Heart left ventricle (tissue), 16 donors: ENCODE results near the gene MARK4. TPM values are rescaled to one million over a fixed set of nuclear protein-coding genes. Genes with fewer than 3 reads are reported as not detected.

Experiments
- ATAC-seq, 4 donors: fragments of 200-7000 bp; cut with Tn5 transposase; one replicate each; pipeline ENCODE4 v1.9.1; 2020 to 2022; ENCODE audit warnings: moderate library complexity in 4 of 4, mild to moderate bottlenecking in 3 of 4, moderate number of reproducible peaks in 1 of 4
- DNase-seq, 5 donors: peaks; one replicate each; pipeline ENCODE4 v3.0.0-alpha.2; 2020
- H3K27ac ChIP-seq, 12 donors: fragments of 200-600 bp; sonication (generic) in 4 of 12; one replicate each; pipeline versions ENCODE4 v1.5.0 to v1.8.0; 2016 to 2022; ENCODE audit warnings: mild to moderate bottlenecking in 2 of 12
- H3K27me3 ChIP-seq, 9 donors: fragments of 200-600 bp; sonication (generic) in 2 of 9; one replicate each; pipeline versions ENCODE4 v1.5.1 to v1.8.0; 2016 to 2022; ENCODE audit warnings: mild to moderate bottlenecking in 3 of 9
- H3K36me3 ChIP-seq, 9 donors: fragments of 200-600 bp; sonication (generic) in 2 of 9; one replicate each; pipeline versions ENCODE4 v1.5.0 to v1.8.0; 2018 to 2022; ENCODE audit warnings: mild to moderate bottlenecking in 2 of 9
- H3K4me1 ChIP-seq, 12 donors: fragments of 200-600 bp; sonication (generic) in 4 of 12; one replicate each; pipeline versions ENCODE4 v1.5.0 to v1.8.0; 2016 to 2022; ENCODE audit warnings: mild to moderate bottlenecking in 3 of 12
- H3K4me3 ChIP-seq, 12 donors: fragments of 200-600 bp; sonication (generic) in 4 of 12; one replicate each; pipeline versions ENCODE4 v1.5.0 to v1.8.0; 2017 to 2022; ENCODE audit warnings: mild to moderate bottlenecking in 9 of 12, moderate library complexity in 4 of 12
- H3K9me3 ChIP-seq, 12 donors: fragments of 200-600 bp; sonication (generic) in 4 of 12; one replicate each; pipeline versions ENCODE4 v1.5.0 to v1.8.0; 2016 to 2022; ENCODE audit warnings: mild to moderate bottlenecking in 1 of 12
- CTCF ChIP-seq, 12 donors: fragments of 200-600 bp; sonication (generic) in 4 of 12; IDR thresholded peaks; one replicate each; pipeline versions ENCODE4 v1.5.0 to v1.8.0; 2018 to 2022; ENCODE audit warnings: antibody characterized with exemption in 12 of 12, mild to moderate bottlenecking in 5 of 12
- POLR2A ChIP-seq, 2 donors: fragments of 450-650 bp; IDR thresholded peaks; one replicate each; pipeline ENCODE4 v1.6.1; 2017; ENCODE audit warnings: antibody characterized with exemption in 2 of 2, mild to moderate bottlenecking in 2 of 2, moderate library complexity in 2 of 2
- WGBS, 4 donors: extraction: QIAGEN DNeasy Blood & Tissue Kit in 2 of 4; methylation state at CpG; one replicate each; pipeline versions ENCODE4 v1.1.5 to v1.1.7; 2013 to 2018; 5-methylcytosine and 5-hydroxymethylcytosine counted together
- intact Hi-C, 10 donors: fragments of 100-400 bp; cut with DNase I; formaldehyde crosslinking; loops; one replicate each; pipeline versions ENCODE4 v1.11.1 to v1.14.2; 2022
- polyA plus RNA-seq, 2 donors: library from polyadenylated mRNA; stranded (reverse); fragments of 200-250 nt; gene quantifications; one replicate each; pipeline ENCODE4 v1.2.3, GENCODE V29; 2013
- total RNA-seq, 9 donors: library from RNA; depleted of rRNA in 2 of 9; stranded (reverse); fragments of >200 nt in 2 of 9; fragmentation: NEBNext Ultra II Directional in 3 of 9; extraction: Animal tissue kit (Norgen Biotek cat#: 25700) in 3 of 9; gene quantifications; one replicate each; pipeline versions ENCODE4 v1.1.0 to v1.2.4, GENCODE V29; 2016 to 2023
- donor health status: ischemic (EF 13 %, LVEDD 7.1; RV severe dilation, severe dysfunction).
- donor health status: healthy with polysubstance abuse.
- donor health status: DM: no; HTN: yes; CAD: no.
- donor health status: DM: no; HTN: no; CAD: no.
- donor health status: ischemic (EF 25% LVEDD 6.9; RV normal size, moderate dysfunction).
- donor health status: ischemic (EF 25% LVEDD 5.7; RV mildly dilated, moderate dysfunction).
- donor health status: healthy.
- donor health status: DM: yes; HTN: yes; CAD: no.
- donor health status: ischemic (EF 35%, LVEDD 5.7; RV mildly dilated, moderate dysfunction).
- donor health status: nonischemic (EF 11% LVEDD 7.7; RV severe dilation, severe dysfunction).
- donor health status: DM: yes; HTN: yes; CAD: no.
- donor health status: PGD.
- donor health status: ischemic (EF 29% LVEDD 5.4; RV normal size, mild dysfunction).
- donor health status: nonischemic (EF 23%, LVEDD 6.1; RV moderate dilation, normal function).

Gene MARK4
- total and polyA plus RNA-seq, 11 donors = 18.0 to 46.9 (median 28.6) TPM

DNA sequence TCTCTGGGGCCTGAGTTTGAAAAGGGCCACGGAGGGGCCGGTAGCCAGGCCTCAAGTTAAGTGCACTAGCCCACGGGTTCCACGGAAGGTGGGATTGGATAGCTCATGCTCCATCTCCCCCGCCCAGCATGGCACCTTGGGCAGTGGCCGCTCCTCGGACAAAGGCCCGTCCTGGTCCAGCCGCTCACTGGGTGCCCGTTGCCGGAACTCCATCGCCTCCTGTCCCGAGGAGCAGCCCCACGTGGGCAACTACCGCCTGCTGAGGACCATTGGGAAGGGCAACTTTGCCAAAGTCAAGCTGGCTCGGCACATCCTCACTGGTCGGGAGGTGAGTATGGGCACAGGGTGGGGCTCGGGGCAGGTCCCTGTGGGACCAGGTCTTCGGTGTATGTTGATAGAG is 7.8 kb downstream of the MARK4 start:
- Histone ChIP-seq H3K36me3 (peaks cover 0 to 21% (median 5%) of the 10 kb centered on the region in 9 donors), H3K27me3 (no peaks in the 10 kb centered on the region), H3K4me1 (peaks cover 0 to 7% (median 3%) of the 10 kb centered on the region in 12 donors), H3K9me3 (no peaks in the 10 kb centered on the region), H3K27ac (no peak overlapping the region), H3K4me3 (no peak overlapping the region)
- WGBS, 4 donors = 96 to 100% (median 97%) methylated on average over 7 to 19 of the region's 19 CpGs
- ATAC-seq (no peak), DNase-seq (no peak)
- no peak for TF ChIP-seq POLR2A (IDR thresholded peaks at IDR 0.05)
- TF ChIP-seq CTCF (IDR thresholded peaks at IDR 0.05) = no peak
- intact Hi-C loops = no loop called here

DNA sequence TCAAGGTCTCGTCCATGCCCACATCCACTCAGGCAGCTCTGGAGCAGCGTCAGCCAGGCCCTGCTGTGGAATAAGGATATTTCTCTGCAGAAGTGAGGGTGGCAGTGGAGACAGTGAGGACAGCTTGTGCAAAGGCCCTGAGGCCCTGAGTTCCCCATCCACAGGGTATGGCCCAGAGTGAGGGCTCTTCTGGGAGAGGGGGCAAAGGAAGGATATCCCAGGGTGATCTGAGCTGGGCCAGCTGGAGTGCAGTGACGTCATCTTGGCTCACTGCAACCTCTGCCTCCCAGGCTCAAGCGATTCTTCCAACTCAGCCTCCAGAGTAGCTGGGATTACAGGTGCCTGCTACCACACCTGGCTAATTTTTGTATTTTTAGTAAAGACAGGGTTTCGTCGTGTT is 11.5 kb downstream of the MARK4 start:
- Histone ChIP-seq H3K4me3 (no peak overlapping the region), H3K4me1 (no peaks in the 10 kb centered on the region), H3K36me3 (peaks cover 0 to 36% (median 17%) of the 10 kb centered on the region in 9 donors), H3K27ac (no peak overlapping the region), H3K27me3 (no peaks in the 10 kb centered on the region), H3K9me3 (no peaks in the 10 kb centered on the region)
- TF ChIP-seq POLR2A (IDR thresholded peaks at IDR 0.05) (no peak), CTCF (IDR thresholded peaks at IDR 0.05) (no peak)
- intact Hi-C loops = no loop called here
- no peak for DNase-seq
- WGBS, 4 donors = 85 to 97% (median 89%) methylated on average over 6 of the region's 6 CpGs
- ATAC-seq = no peak

DNA sequence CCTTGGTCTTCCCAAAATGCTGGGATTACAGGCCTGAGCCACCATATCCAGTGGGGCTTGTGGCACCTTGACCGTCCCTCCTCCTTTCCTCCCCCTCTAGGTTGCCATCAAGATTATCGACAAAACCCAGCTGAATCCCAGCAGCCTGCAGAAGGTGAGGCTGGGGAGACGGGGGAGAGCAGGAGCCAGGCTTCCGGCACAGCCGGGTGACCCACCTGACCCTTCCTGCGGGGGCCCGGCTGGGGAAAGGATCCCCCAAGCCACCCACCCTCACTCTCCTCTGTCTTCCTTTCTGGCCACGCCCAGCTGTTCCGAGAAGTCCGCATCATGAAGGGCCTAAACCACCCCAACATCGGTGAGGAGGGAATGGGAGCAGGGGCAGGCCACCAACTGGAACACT is 11.9 kb downstream of the MARK4 start:
- no peak for TF ChIP-seq POLR2A (IDR thresholded peaks at IDR 0.05)
- no peak for TF ChIP-seq CTCF (IDR thresholded peaks at IDR 0.05)
- no peaks in the 10 kb centered on the region for H3K4me1 ChIP-seq
- no peak overlapping the region for H3K4me3 ChIP-seq
- ATAC-seq = no peak
- intact Hi-C loops = no loop called here
- no peak for DNase-seq
- H3K27me3 ChIP-seq = no peaks in the 10 kb centered on the region
- H3K36me3 ChIP-seq = peaks cover 0 to 41% (median 19%) of the 10 kb centered on the region in 9 donors
- no peak overlapping the region for H3K27ac ChIP-seq
- 89 to 93% (median 91%) methylated on average over 11 of the region's 11 CpGs for WGBS, 4 donors
- no peaks in the 10 kb centered on the region for H3K9me3 ChIP-seq

DNA sequence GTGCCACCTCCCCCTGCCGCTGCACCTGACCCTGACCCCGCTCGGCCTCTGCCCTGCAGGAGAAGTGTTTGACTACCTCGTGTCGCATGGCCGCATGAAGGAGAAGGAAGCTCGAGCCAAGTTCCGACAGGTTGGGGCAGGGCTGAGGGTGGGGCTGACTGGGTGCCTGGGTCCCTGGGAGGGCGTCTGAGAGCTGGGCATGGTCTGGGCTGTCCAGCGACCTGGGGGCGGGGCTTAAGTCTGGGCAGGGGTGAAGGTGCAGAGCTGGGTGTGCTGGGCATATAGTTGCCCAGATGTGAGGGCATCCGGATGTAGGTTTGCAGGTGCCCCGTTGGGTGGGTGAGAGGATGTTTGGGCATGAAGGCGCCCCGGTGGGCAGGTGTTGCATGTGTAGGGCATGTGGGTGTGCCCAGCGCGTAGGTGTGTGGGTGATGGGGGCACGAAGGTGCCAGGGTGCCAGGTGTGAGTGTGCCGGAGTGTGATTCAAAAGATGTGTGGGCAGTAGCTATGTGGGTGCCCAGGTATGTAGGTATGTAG is 13.8 kb downstream of the MARK4 start:
- H3K4me3 ChIP-seq = no peak overlapping the region
- DNase-seq = no peak
- WGBS, 4 donors = 93 to 96% (median 96%) methylated on average over 19 of the region's 19 CpGs
- H3K4me1 ChIP-seq = no peaks in the 10 kb centered on the region
- peaks cover 0 to 50% (median 30%) of the 10 kb centered on the region in 9 donors for H3K36me3 ChIP-seq
- no peak overlapping the region for H3K27ac ChIP-seq
- intact Hi-C loops = no loop called here
- no peaks in the 10 kb centered on the region for H3K9me3 ChIP-seq
- peak in 1 of 4 donors; percentile 33 for ATAC-seq
- H3K27me3 ChIP-seq = no peaks in the 10 kb centered on the region
- TF ChIP-seq CTCF (IDR thresholded peaks at IDR 0.05) (no peak), POLR2A (IDR thresholded peaks at IDR 0.05) (no peak)
